GM21619 (cell line): ENCODE data around the gene NPAS2.

ENCODE experiments used
- ATAC-seq: cut with Tn5 transposase; IDR thresholded peaks from one replicate; pipeline ENCODE4 v1.9.1; 2021; ENCODE audit not compliant: unreplicated experiment

The NPAS2 gene, protein sequence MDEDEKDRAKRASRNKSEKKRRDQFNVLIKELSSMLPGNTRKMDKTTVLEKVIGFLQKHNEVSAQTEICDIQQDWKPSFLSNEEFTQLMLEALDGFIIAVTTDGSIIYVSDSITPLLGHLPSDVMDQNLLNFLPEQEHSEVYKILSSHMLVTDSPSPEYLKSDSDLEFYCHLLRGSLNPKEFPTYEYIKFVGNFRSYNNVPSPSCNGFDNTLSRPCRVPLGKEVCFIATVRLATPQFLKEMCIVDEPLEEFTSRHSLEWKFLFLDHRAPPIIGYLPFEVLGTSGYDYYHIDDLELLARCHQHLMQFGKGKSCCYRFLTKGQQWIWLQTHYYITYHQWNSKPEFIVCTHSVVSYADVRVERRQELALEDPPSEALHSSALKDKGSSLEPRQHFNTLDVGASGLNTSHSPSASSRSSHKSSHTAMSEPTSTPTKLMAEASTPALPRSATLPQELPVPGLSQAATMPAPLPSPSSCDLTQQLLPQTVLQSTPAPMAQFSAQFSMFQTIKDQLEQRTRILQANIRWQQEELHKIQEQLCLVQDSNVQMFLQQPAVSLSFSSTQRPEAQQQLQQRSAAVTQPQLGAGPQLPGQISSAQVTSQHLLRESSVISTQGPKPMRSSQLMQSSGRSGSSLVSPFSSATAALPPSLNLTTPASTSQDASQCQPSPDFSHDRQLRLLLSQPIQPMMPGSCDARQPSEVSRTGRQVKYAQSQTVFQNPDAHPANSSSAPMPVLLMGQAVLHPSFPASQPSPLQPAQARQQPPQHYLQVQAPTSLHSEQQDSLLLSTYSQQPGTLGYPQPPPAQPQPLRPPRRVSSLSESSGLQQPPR

DNA sequence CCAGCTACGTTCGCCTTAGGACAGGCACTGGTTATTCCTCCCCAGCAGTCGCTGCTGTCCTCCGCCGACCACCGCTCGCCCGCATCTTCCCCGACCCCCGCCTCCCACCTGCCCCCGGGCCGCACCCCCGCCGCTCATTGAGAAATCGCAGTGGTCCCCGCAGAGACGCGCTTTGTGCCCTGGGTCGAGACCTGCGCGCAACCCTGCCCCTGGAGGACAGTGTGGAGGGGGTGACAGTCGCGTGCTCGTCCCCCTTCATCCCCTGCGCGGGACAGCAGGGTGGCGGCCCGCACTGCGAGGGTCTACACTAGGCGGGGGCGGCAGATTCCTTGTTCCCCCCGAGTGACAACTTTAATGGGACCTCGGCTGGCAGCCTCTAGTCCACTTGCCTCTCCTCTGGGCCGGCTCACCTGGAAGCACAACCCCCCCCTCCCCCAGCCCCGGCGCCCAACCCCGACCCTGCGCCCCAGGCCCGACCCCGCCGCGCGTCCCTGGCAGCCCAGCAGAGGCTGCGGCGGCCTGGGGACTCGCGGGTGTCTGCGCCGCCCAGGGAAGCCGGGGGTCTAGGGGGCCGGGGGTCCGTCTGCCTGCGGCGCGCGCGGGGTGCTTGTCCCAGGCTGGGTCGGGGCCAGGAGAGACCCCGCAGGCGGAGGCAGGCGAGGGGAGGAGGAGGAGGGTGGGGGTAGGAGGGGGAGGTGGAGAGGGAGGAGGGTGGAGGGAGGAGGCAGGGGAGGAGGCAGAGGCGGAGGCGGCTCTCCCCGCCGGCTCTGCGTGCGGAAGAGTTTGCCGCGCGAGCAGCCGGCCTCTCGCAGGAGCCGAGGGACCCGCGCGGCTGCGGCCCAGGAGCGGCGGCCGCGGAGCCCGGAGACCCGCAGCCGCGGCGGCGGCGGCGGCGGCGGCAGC is at the start of gene NPAS2:
Gene NPAS2, plus strand, starts transcription at position 770 of the 903 bp plus-strand sequence. CDS start 84,616 bp downstream, outside the sequence.
- ATAC-seq = no peak

DNA sequence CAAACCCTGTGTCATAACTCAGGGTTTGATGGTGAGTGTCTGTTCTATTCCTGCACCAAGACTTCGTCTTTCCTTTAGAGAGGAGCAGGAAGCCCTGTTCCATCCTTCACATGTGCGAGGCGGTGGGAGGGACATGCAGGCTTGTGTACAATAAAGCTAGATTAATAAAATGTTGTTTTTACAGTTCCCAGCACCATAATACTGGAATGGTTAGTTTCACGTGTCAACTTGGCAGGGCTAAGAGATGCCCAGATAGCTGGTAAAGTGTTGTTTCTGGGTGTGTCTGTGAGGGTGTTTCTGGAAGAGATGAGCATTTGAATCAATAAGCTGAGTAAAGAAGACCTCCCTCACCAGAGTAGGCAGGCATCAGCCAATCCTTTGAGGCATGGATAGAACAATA is 48.8 kb upstream of the NPAS2 start:
- ATAC-seq = no peak

DNA sequence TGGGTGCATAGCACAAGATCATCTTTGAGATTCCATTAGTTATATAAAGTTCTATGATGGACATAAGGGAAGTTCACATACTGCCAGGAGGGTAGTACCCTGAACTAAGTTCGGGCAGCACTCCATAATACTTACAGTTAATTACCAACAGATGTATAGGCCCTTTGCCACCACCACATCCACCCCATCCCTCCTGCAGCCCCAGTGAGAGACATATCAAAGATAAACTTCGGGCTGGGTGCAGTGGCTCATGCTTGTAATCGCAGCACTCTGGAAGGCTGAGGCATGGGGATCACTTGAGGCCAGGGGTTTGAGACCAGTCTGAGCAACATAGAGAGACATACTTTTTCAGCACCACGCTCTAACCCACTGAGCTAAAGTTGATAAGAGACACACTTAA is 46.4 kb upstream of the NPAS2 start:
- no peak for ATAC-seq

DNA sequence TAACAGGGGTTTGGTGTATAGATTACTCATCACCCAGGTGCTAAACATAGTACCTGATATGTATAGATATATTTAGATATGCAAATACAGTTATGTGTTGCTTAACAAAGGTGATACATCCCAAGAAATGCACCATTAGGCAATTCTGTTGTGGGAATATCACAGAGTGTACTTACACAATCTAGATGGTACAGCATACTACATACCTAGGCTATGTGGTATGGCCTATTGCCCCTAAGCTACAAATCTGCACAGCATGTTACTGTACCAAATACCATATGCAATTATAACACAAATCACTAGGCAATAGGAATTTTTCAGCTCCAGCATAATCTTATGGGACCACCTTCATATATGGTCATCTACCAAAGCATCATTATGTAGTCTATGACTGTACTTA is 43.5 kb upstream of the NPAS2 start:
- no peak for ATAC-seq

DNA sequence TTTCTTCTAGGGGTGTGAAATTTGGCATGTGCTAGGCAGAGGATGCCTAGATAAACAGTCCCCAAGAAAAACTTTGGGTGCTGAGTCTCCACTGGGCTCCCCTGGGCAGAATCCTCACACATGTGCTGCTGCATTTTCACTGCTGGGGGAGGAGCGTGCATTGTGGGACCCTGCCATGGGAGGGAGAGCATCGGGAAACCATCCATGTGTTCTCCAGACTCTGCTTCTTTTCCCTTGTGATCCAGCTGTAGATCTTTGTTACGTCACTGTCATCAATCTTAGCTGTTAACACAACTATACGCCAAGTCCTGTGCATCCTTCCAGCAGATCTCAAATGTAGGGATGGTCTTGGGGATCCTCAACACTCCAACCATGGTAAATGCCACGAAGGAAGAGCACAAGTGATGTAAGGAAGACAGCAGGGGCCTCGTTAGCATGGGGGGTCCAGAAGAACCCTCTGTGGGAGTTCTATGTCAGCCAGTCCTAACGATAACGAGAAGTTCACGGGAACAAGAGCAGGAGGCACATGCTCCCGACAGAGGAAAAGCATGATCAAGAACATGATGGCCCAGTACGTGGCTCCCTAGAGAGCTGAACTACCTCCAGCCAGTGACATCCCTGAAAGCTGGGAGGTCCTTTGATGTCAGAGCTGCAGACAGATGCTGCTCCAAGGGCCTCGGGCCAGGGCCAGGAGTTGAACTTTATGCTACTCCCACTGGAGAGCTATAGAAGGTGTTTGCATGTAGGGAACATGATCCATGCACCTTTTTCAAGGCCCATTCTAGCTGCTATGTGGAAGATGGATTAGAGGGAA is 41.1 kb upstream of the NPAS2 start:
- ATAC-seq = no peak

DNA sequence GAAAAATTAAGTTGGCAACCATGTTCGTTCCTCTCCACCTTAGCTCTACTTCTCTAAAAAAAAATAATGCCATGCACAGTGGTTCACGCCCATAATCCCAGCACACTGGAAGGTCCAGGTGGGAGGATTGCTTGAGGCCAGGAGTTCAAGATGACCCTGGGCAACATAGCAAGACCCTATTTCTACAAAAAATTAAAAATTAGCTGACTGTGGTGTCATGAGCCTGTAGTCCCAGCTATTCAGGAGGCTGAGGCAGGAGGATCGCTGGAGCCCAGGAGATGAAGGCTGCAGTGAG is 40.1 kb upstream of the NPAS2 start:
- ATAC-seq = no peak

DNA sequence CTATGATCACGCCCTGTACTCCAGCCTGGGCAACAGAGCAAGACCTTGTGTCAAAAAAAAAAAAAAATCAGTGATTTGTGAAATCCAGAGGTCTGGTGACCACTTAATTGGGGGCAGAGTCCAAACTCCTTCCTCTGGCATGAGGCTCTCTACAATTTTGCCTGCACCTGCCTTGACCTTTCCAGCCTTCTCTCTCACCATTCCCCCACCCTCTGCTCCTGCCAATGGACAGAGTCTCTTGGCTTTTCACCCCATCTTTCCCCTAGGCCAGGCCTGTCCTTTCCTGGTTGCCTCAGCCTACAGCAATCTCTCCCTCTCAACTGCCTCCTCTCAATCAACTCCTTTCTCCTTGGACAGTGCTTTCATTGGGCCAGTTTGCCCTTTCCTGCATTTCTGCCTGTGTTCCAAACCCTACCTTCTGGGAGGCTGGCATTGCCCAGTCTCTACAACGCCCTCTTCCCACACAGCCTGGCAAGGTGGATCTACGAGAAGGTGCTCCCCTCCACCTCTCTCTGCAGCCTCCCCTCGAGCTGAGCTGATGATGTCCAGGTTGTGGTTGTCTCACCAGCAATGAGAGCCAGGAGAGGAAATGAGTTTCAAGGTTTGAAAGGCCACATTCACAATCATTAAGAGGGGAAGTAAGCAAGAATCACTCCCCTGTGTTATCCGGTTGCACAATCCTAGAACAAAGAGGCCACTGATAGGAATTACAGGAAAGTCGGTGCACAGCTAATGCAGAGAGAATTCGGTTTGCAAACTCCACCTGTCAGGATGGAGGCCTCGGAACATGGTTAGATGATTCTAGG is 39.5 kb upstream of the NPAS2 start:
- ATAC-seq = no peak

DNA sequence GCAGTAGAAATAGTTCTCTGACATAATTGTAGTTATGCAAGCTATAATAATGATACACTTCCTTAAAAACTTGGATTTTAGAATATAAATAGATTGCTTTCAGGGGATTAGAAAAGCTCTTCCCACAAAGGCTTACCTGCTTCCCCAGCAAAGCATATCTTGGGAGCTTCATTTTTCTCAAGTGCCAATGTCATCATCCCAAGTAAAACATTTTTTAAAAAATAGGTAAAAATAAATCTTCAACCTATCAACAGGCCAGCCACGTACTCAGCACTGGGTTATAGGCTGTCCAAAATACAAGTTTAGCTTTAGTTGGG is 39.0 kb upstream of the NPAS2 start:
- ATAC-seq = no peak

DNA sequence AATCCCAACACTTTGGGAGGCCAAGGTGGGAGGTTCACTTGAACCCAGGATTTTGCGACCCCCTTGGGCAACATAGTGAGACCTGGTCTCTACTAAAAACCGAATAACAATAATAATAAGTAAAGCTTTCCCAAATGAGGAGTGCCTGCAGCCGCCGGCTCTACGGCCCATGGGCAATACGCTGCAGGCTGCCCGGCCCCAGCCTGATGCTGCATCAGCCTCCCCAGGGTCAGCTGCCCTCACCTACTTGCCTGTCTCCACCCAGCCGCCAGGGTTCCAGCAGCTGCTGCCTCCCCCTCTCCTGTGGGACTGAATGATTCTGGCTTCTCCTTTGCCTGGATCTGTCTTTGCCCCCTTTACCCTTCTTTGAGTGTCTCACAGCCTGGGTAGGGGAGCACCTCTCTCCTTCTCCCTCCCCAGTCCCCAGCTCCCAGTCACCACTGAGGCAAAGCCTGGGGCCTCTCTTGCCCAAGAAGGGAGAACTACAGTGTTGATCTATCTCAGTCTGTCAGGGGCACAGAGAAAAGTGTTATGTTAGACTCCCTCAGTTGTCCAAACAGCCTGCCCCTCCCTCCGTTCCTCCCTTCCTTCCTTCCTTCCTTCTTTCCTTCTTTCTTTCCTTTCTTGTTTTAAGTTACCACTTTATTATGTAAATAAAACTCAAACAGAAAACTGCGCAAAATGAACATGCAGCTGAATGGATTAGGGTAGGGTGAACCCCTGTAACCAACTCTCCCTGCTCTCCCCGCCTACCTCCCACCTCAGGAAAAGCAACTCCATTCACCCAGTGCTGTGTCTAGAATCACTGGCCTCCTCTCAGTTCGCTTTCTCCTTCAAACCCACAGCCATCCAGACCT is 38.2 kb upstream of the NPAS2 start:
- no peak for ATAC-seq

DNA sequence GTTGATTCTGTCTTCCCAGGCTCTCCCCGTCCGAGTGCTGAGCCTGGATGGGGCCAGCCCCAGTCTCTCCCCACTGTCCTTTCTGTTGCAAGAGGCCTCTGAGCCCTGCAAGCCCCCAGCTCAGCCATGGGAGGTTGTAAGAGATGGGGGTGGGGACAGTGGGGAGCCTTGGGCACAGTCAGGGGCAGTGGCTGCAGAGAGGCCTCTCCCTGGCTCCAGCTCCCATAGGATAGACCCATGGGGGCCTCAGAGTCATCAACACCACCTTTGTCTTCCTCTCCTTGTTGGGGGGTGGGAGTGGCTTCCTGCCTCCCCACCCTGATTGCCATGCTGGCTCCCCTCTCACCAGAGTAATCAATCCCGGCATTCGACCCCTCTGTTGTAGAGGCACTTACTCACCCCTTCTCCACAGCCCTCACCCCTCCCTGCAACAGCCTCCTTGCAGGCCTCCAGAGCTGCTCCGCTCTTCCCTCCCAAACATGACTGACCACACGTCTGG is 37.5 kb upstream of the NPAS2 start:
- no peak for ATAC-seq

DNA sequence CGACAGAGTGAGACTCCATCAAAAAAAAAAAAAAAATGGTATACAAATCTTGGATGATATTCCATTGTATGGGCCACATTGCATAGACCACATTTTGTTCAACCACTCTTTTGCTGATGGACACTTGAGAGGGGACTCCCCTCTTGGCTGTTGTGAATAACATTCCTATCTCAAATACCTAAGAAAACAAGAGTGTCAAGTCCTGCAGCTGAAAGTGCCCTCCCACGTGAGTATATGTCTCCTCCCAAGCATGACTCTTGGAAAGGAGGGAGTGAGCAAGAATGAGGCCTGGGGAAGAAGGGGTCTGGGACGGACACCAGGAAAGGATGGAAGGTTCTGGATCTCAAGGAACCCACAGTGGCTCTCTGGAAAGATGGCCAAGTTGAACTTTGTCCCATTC is 36.0 kb upstream of the NPAS2 start:
- no peak for ATAC-seq

DNA sequence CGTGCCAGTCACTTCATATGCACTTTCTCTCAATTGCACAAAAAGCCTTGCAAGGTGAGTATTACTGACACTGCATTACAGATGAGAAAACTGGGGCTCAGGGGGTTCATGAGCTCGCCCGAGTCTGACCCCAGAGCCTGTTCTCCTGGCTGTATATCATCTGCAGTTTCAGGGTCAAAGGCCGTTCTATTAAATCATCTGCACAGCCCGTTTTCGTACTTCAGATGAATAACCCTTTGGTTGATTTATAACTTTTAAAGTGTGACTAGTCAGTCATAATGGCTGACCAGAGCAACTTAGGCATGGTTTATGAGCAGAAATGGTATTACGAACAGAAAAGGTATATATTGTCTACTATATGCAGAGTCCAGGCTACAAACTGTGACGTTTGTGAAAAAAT is 35.3 kb upstream of the NPAS2 start:
- ATAC-seq = no peak

DNA sequence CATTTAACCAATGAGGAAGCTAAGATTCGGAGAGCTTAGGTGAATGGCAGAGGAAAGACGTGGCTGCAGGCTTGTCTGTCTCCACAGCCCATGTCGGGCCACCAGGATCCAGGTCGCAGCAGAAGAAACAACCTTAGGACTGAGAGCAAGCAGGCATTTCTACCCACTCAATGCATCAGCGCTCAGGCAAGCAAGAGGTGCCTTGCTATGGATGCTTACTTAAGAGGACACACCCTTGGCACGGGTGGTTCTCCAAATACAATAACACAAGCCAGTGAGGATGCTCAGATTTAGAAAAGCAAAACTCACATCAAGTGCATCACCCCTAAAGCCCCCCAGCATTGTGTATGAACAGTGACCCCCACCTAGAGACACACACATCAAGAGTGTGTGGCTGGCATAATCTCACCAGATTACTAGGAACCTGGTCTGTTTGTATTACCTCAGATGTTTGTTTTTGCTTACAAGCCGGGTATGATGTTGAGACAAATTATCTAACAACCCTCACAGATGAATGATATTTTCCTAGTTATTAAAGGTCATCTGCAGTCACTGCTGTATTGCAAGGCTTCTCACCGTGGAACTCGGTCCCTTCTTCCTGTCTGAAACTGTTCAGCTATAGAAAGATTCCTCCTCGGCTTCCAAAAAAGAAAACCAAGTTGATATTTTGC is 34.2 kb upstream of the NPAS2 start:
- no peak for ATAC-seq

DNA sequence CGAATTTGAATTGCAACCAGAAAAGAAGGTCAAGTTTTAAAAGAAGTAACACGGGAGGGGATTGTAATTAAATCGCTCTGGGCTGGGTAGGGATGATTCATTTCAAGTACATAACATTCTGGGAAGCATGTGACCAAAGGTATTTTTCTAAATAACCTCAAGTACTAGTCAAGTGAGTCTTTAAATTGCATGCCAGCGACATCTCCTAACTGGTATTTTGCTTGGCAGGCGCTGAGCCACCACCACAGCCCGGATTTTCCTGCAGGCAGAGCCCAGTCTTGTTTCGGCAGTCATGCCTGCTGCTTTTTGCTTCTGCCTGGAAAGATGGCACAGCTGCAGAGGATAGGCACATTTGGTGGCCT is 33.7 kb upstream of the NPAS2 start:
- ATAC-seq = no peak

DNA sequence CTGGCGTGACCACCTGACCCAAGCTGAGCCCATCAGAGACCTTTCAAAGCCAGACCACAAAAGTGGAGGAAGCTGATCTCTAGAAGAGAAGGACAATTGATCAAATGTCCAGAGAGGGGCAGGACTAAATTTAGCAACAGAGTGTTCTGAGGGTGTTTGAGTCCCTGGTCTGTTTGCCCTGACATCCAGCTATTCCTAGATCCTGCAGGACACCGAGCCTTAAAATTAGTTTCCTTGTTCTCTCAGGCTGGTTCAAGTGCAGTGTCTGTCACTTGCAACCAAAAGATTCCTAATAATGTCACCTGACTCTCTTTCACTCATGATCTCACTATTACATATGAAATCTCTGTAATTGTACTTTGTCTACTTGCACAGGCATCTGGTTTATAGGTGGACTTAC is 33.0 kb upstream of the NPAS2 start:
- ATAC-seq = no peak

DNA sequence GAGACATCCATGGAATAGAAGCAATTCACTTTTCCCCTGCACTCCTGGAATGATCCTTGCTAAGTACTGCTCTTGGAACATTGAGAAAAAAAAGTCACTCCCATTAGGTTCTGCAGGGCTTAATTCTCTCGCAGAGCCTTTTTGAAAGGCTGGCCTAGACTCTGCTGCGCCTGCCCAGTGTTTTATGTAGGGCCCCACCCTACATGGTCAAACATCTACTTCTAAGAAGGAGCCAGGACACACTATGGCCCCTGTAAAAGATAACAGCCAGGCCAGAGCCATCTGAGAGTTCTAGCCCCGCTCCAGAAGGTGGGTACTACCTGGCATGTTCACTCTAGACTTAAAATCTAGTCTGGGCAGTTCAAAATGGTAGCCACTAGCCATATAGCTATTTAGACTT is 30.6 kb upstream of the NPAS2 start:
- ATAC-seq = no peak

DNA sequence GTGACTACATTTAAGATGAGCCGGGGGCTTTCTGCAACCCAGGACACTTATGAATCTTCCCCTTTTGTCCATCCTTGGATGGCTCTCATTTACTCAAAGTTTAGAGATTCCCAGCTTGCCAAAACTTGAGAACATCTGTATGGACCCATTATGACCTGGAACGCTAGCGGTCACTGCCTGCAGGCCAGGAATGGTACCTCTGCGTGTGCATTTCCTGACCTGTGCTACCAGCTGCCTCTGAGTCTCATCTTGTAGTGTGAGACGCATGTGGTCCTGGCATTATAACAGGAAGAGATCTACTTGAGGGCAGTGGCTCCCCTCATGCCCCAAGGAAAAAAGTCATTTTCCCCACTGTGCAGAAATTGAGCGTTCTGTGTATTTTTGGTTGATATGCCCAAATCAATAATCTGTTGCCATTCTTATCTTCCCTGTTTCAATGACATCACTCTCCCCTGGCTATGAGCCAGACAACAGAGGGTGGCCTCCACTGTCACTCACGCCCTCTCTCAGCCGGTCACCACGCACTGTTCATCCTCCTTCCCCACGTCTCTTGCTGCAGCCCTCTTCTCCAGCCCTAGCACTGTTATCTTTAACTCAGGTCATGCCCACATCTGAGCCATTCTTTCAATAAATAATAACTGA is 28.5 kb upstream of the NPAS2 start:
- no peak for ATAC-seq

DNA sequence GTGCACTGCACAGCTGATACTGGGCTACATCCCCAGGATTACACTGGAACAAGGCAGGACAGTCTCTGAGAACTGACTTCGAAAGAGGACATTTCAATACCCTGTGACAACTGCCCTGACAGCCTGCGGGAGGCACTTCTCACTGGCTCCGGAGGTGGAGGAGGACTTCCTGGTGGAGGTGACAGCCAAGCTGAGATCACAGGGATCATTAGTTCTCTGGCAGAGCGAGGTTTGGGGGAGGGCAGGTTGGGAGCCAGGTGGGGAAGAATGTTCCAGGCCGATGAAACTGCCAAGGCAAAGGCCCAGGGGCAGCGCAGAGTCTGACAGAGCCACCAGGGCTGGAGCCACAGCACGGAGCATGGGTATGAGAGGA is 28.0 kb upstream of the NPAS2 start:
- ATAC-seq = no peak
